ENCODE results near the gene DOCK1.

Gene DOCK1

GRCh38 chr10:127142136-127142535, 236.9 kb downstream of the DOCK1 start:
- no peak for DNase-seq (ENCODE audit: low read depth in 2 of 2)

GRCh38 chr10:127142856-127143255, 237.6 kb downstream of the DOCK1 start:
- no peak for DNase-seq (ENCODE audit: low read depth in 2 of 2)

- DNase-seq (ENCODE audit: low read depth in 2 of 2), result no peak
Observed at GRCh38 chr10:127145173-127145572, 239.9 kb downstream of the DOCK1 start.

GRCh38 chr10:127146661-127147060, 241.4 kb downstream of the DOCK1 start:
- no peak for DNase-seq (ENCODE audit: low read depth in 2 of 2)

GRCh38 chr10:127148066-127148932, 243.1 kb downstream of the DOCK1 start:
- no peak for DNase-seq (ENCODE audit: low read depth in 2 of 2)

GRCh38 chr10:127148933-127149220, 243.6 kb downstream of the DOCK1 start:
- no peak for DNase-seq (ENCODE audit: low read depth in 2 of 2)

GRCh38 chr10:127149501-127150081, 244.4 kb downstream of the DOCK1 start:
- no peak for DNase-seq (ENCODE audit: low read depth in 2 of 2)

GRCh38 chr10:127150136-127150535, 244.9 kb downstream of the DOCK1 start:
- DNase-seq (ENCODE audit: low read depth in 2 of 2), result no peak

GRCh38 chr10:127151541-127151940, 246.3 kb downstream of the DOCK1 start:
- no peak for DNase-seq (ENCODE audit: low read depth in 2 of 2)

GRCh38 chr10:127151981-127152699, 246.9 kb downstream of the DOCK1 start:
- DNase-seq (ENCODE audit: low read depth in 2 of 2), result no peak

GRCh38 chr10:127153181-127153580, 248.0 kb downstream of the DOCK1 start:
- DNase-seq (ENCODE audit: low read depth in 2 of 2), result no peak

GRCh38 chr10:127154831-127155620, 249.8 kb downstream of the DOCK1 start:
- no peak for DNase-seq (ENCODE audit: low read depth in 2 of 2)

- no peak for DNase-seq (ENCODE audit: low read depth in 2 of 2)
Observed at GRCh38 chr10:127157089-127157488, 251.9 kb downstream of the DOCK1 start.

- DNase-seq (ENCODE audit: low read depth in 2 of 2), result no peak
Observed at GRCh38 chr10:127157506-127158200, 252.4 kb downstream of the DOCK1 start.

GRCh38 chr10:127158662-127159061, 253.4 kb downstream of the DOCK1 start:
- no peak for DNase-seq (ENCODE audit: low read depth in 2 of 2)

GRCh38 chr10:127159648-127160245, 254.5 kb downstream of the DOCK1 start:
- no peak for DNase-seq (ENCODE audit: low read depth in 2 of 2)

GRCh38 chr10:127161482-127161881, 256.3 kb downstream of the DOCK1 start:
- DNase-seq (ENCODE audit: low read depth in 2 of 2), result no peak

- no peak for DNase-seq (ENCODE audit: low read depth in 2 of 2)
Observed at GRCh38 chr10:127162841-127163240, 257.6 kb downstream of the DOCK1 start.

GRCh38 chr10:127168261-127168660, 263.0 kb downstream of the DOCK1 start:
- no peak for DNase-seq (ENCODE audit: low read depth in 2 of 2)

GRCh38 chr10:127174866-127175265, 269.6 kb downstream of the DOCK1 start:
- no peak for DNase-seq (ENCODE audit: low read depth in 2 of 2)
